Duodenal mucosa (tissue), 2 donors: ENCODE measurements around the gene RRN3.
"Not testable (repeated sequence)": the region's sequence is repeated elsewhere in the genome, so short reads cannot be mapped to it uniquely, and the experiment has no call there.

Experiments used
- H3K27ac ChIP-seq: one replicate; pipeline ENCODE4 v1.7.0; 2013; ENCODE audit warnings: low read depth, low read length
- H3K27me3 ChIP-seq, 2 donors: one replicate each; pipeline ENCODE4 v1.7.0; 2013; ENCODE audit warnings: low read length in 2 of 2, control low read depth in 1 of 2; ENCODE audit not compliant: insufficient read depth in 2 of 2, control insufficient read depth in 1 of 2
- H3K36me3 ChIP-seq, 2 donors: one replicate each; pipeline ENCODE4 v1.7.0; 2013; ENCODE audit warnings: low read length in 2 of 2, control low read depth in 1 of 2; ENCODE audit not compliant: insufficient read depth in 2 of 2, control insufficient read depth in 1 of 2
- H3K4me1 ChIP-seq, 2 donors: one replicate each; pipeline ENCODE4 v1.7.0; 2013; ENCODE audit warnings: low read length in 2 of 2, control low read depth in 1 of 2; ENCODE audit not compliant: insufficient read depth in 2 of 2, control insufficient read depth in 1 of 2
- H3K4me3 ChIP-seq, 2 donors: one replicate each; pipeline ENCODE4 v1.7.0; 2013; ENCODE audit warnings: low read length in 2 of 2, low read depth in 1 of 2
- H3K9ac ChIP-seq, 2 donors: one replicate each; pipeline ENCODE4 v1.7.0; 2013; ENCODE audit warnings: low read length in 2 of 2, low read depth in 1 of 2
- H3K9me3 ChIP-seq, 2 donors: one replicate each; pipeline ENCODE4 v1.7.0; 2013; ENCODE audit warnings: low read length in 2 of 2, control low read depth in 1 of 2; ENCODE audit not compliant: control insufficient read depth in 1 of 2

The RRN3 gene

GRCh38 chr16:15034266-15035162, 59.6 kb downstream of the RRN3 start:
- no peak overlapping the region for H3K9ac ChIP-seq
- no peaks in the 10 kb centered on the region for H3K9me3 ChIP-seq
- no peak overlapping the region for H3K27ac ChIP-seq
- H3K4me3 ChIP-seq, result no peak overlapping the region
- no peaks in the 10 kb centered on the region for H3K4me1 ChIP-seq
- peaks cover 63 to 85% of the 10 kb centered on the region in 2 donors for H3K36me3 ChIP-seq
- no peaks in the 10 kb centered on the region for H3K27me3 ChIP-seq

DNA sequence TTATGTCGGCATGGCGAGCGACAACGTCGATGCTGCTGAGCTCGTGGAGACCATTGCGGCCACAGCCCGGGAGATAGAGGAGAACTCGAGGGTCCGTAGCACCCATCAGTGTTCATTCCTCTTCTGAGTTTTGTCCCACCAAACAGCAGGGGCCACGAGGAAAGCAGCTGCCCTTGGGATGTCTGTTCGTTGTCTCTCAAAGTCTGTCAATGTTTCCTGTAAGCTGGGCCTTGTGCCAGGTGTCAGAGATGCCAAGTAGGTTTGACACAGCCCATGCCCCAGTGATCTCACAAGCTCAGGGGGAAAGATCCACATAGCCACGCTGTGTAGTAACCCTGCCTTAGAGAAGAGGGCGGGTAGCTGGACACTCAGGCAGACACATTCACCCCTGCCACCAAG, 60.8 kb downstream of the RRN3 start:
- Histone ChIP-seq H3K4me1 (no peaks in the 10 kb centered on the region), H3K4me3 (no peak overlapping the region), H3K36me3 (peaks cover 62 to 84% of the 10 kb centered on the region in 2 donors), H3K9ac (no peak overlapping the region), H3K27ac (no peak overlapping the region), H3K9me3 (no peaks in the 10 kb centered on the region), H3K27me3 (no peaks in the 10 kb centered on the region)

DNA sequence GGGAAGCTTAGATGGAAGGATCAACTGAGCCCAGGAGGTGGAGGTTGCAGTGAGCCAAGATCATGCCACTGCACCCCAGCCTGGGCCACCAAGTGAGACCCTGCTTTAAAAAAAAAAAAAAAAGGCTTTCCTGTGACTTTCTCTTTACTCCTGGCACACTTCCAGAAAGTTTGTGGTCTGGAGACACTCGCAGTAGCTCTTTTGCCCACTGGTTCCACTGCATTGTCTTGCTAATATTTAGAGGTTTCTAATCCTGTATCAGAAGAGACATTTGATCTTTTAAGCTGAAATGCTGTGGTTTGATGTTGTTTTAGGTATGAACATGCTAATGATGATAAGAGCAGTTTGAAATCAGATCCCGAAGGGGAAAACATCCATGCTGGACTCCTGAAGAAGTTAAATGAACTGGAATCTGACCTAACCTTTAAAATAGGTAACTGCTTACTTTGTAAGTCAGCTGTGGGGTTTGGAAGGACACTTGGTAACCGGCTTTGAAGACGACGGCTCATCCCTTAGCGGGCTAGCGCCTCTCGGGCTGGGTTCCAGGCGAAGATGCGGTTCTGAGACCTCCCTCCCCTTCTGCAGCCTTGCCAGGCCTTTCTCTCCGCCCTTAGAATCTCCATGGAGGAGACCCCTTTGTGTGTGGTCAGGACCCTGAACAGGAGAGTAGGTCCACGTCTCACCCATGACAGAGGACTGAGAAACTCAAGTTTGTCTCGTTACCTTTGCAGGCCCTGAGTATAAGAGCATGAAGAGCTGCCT, 61.3 kb downstream of the RRN3 start:
- Histone ChIP-seq H3K27me3 (no peaks in the 10 kb centered on the region), H3K36me3 (peaks cover 62 to 83% of the 10 kb centered on the region in 2 donors), H3K9ac (no peak overlapping the region), H3K4me3 (no peak overlapping the region), H3K9me3 (no peaks in the 10 kb centered on the region), H3K27ac (no peak overlapping the region), H3K4me1 (no peaks in the 10 kb centered on the region)

DNA sequence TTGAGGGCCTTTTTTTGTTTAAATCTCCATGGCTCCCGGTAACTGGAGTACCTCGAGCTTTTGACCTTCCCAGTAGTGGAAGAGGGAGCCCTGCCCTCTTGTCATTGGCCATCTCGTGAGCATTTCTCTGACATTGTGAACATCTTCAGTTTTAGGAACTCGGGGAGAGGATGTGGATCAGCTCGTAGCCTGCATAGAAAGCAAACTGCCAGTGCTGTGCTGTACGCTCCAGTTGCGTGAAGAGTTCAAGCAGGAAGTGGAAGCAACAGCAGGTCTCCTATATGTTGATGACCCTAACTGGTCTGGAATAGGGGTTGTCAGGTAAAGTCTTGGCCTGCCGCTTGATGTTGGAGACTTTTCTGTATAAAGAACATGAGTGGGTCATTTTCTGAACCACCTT, 62.5 kb downstream of the RRN3 start:
- no peak overlapping the region for H3K9ac ChIP-seq
- peaks cover 54 to 85% of the 10 kb centered on the region in 2 donors for H3K36me3 ChIP-seq
- no peak overlapping the region for H3K27ac ChIP-seq
- H3K9me3 ChIP-seq, result no peaks in the 10 kb centered on the region
- no peak overlapping the region for H3K4me3 ChIP-seq
- no peaks in the 10 kb centered on the region for H3K4me1 ChIP-seq
- H3K27me3 ChIP-seq, result no peaks in the 10 kb centered on the region

DNA sequence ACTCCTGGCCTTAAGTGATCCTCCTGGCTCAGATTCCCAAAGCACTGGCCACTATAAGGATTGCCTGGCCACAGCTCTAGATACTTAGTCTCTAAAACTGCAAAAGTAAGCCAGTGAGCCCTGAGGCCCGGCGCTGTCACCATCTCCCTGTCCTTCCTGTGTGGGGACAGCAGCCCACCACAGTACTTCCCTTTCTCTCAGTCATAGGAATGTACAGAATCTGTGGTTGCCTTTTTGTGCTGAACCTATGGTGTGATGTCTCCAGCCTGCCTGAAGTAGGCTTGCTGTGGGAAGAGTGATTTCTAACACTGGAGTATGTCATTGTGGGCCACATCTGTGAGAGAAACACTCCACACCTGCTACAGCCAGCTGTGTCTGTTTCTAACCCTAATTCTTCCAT, 62.9 kb downstream of the RRN3 start:
- no peaks in the 10 kb centered on the region for H3K4me1 ChIP-seq
- H3K4me3 ChIP-seq, result no peak overlapping the region
- no peak overlapping the region for H3K27ac ChIP-seq
- H3K9me3 ChIP-seq, result no peaks in the 10 kb centered on the region
- H3K27me3 ChIP-seq, result no peaks in the 10 kb centered on the region
- H3K36me3 ChIP-seq, result peaks cover 50 to 83% of the 10 kb centered on the region in 2 donors
- H3K9ac ChIP-seq, result no peak overlapping the region

- H3K9ac ChIP-seq, H3K27ac ChIP-seq, H3K4me1 ChIP-seq, H3K9me3 ChIP-seq, H3K4me3 ChIP-seq, H3K27me3 ChIP-seq: not testable (repeated sequence)
- H3K36me3 ChIP-seq, result peaks cover 36 to 82% of the 10 kb centered on the region in 2 donors
Measured at GRCh38 chr16:15029749-15030148, 64.3 kb downstream of the RRN3 start.

GRCh38 chr16:15028801-15029698, 65.0 kb downstream of the RRN3 start:
- H3K9ac ChIP-seq, H3K4me3 ChIP-seq, H3K9me3 ChIP-seq, H3K27me3 ChIP-seq, H3K4me1 ChIP-seq, H3K27ac ChIP-seq: not testable (repeated sequence)
- peaks cover 30 to 81% of the 10 kb centered on the region in 2 donors for H3K36me3 ChIP-seq

GRCh38 chr16:15028345-15028715, 65.7 kb downstream of the RRN3 start:
- peaks cover 26 to 81% of the 10 kb centered on the region in 2 donors for H3K36me3 ChIP-seq
- H3K4me3 ChIP-seq, H3K9ac ChIP-seq, H3K27ac ChIP-seq, H3K9me3 ChIP-seq, H3K4me1 ChIP-seq, H3K27me3 ChIP-seq: not testable (repeated sequence)

DNA sequence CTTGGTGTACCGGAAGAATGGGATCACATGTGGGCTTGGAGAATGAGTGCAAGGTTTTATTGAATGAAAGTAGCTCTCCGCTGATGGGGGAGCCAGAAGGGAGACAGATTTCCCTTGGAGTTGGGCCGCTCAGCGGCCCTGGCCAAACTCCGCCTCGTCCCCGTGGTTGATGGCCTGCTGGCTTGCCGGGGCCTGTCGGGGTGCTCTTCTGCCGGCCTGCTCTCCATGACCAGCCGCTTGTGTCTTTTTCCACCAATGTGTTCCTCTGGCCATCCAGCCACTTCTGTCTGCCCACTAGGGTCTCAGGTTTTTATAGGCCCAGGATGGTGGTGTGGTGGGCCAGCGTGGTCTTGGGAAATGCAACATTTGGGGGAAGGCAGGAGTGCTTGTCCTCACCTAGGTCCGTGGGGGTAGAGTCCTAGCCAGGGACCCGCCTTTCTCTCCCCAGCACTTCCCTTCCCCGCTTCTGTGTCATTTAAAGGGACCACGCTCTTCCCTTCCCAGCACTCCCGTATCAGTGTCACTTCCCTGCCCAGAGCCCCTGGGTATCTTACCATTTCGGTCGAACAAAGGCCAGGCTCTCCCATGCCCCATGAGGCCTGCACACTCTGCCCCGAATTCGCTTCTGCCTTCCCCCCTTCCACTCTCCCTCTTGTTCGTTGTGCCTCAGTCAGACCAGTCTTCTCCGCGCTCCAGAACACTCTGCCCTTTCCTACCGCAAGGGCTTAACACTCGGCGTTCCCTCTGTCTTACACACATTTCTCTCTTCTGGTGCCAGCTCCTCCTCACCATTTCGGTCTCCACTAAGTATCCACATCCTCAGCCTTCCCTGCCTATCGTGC, 66.3 kb downstream of the RRN3 start:
- peaks cover 25 to 81% of the 10 kb centered on the region in 2 donors for H3K36me3 ChIP-seq
- H3K4me3 ChIP-seq, H3K9ac ChIP-seq, H3K27ac ChIP-seq, H3K27me3 ChIP-seq, H3K4me1 ChIP-seq, H3K9me3 ChIP-seq: not testable (repeated sequence)
